Nephron progenitor cell (in vitro differentiated cells): ENCODE results near the gene CPED1.

Experiments
- DNase-seq: peaks from one replicate; pipeline ENCODE4 v3.0.0; 2021
- H3K27ac Mint-ChIP-seq: 2 replicates; pipeline ENCODE4 v1.8.0; 2021; ENCODE audit warnings: mild to moderate bottlenecking, moderate library complexity, mixed read lengths
- H3K27me3 Mint-ChIP-seq: 2 replicates; pipeline ENCODE4 v1.8.0; 2021; ENCODE audit warnings: mild to moderate bottlenecking, low read depth, mixed read lengths; ENCODE audit not compliant: poor library complexity
- H3K36me3 Mint-ChIP-seq: 2 replicates; pipeline ENCODE4 v1.8.0; 2021; ENCODE audit warnings: low read depth, mixed read lengths
- H3K4me1 Mint-ChIP-seq: 2 replicates; pipeline ENCODE4 v1.8.0; 2021; ENCODE audit warnings: mixed read lengths
- H3K4me3 Mint-ChIP-seq: 2 replicates; pipeline ENCODE4 v1.8.0; 2021; ENCODE audit warnings: mild to moderate bottlenecking, moderate library complexity, mixed read lengths
- H3K9me3 Mint-ChIP-seq: 2 replicates; pipeline ENCODE4 v1.8.0; 2021; ENCODE audit warnings: mild to moderate bottlenecking, moderate library complexity, mixed read lengths
- CTCF ChIP-seq: fragments of 200-600 bp; sonication (generic); IDR thresholded peaks from 2 replicates; pipeline ENCODE4 v1.5.0; 2021; ENCODE audit warnings: antibody characterized with exemption

CPED1 gene

GRCh38 chr7:121012919-121013318 is 24.4 kb downstream of the CPED1 start:
- Mint-ChIP-seq H3K4me1 (peaks cover 32% of the 10 kb centered on the region), H3K27me3 (peaks cover 3% of the 10 kb centered on the region), H3K27ac (no peak overlapping the region), H3K4me3 (no peak overlapping the region), H3K36me3 (peaks cover 9% of the 10 kb centered on the region), H3K9me3 (peaks cover 9% of the 10 kb centered on the region)
- TF ChIP-seq CTCF = no peak
- no peak for DNase-seq

- Mint-ChIP-seq H3K36me3 (peaks cover 9% of the 10 kb centered on the region), H3K27me3 (no peaks in the 10 kb centered on the region), H3K27ac (no peak overlapping the region), H3K4me3 (no peak overlapping the region), H3K4me1 (peaks cover 27% of the 10 kb centered on the region), H3K9me3 (peaks cover 9% of the 10 kb centered on the region)
- DNase-seq = no peak
- TF ChIP-seq CTCF = no peak
Observed at GRCh38 chr7:121015560-121015959, 27.0 kb downstream of the CPED1 start.

GRCh38 chr7:121016966-121017365 is 28.5 kb downstream of the CPED1 start:
- Mint-ChIP-seq H3K4me1 (peaks cover 33% of the 10 kb centered on the region), H3K9me3 (peaks cover 9% of the 10 kb centered on the region), H3K4me3 (no peak overlapping the region), H3K36me3 (peaks cover 9% of the 10 kb centered on the region), H3K27me3 (no peaks in the 10 kb centered on the region), H3K27ac (peak overlapping the region; percentile 80)
- TF ChIP-seq CTCF = no peak
- no peak for DNase-seq

GRCh38 chr7:121017586-121017985 is 29.1 kb downstream of the CPED1 start:
- Mint-ChIP-seq H3K9me3 (peaks cover 9% of the 10 kb centered on the region), H3K36me3 (peaks cover 9% of the 10 kb centered on the region), H3K27me3 (no peaks in the 10 kb centered on the region), H3K4me3 (no peak overlapping the region), H3K27ac (no peak overlapping the region), H3K4me1 (peaks cover 35% of the 10 kb centered on the region)
- no peak for TF ChIP-seq CTCF
- no peak for DNase-seq

GRCh38 chr7:121019018-121019417 is 30.5 kb downstream of the CPED1 start:
- H3K4me3 Mint-ChIP-seq = no peak overlapping the region
- peaks cover 6% of the 10 kb centered on the region for H3K36me3 Mint-ChIP-seq
- no peak for DNase-seq
- H3K27ac Mint-ChIP-seq = no peak overlapping the region
- peaks cover 5% of the 10 kb centered on the region for H3K9me3 Mint-ChIP-seq
- peaks cover 41% of the 10 kb centered on the region for H3K4me1 Mint-ChIP-seq
- TF ChIP-seq CTCF = no peak
- H3K27me3 Mint-ChIP-seq = no peaks in the 10 kb centered on the region

GRCh38 chr7:121020249-121020988 is 31.9 kb downstream of the CPED1 start:
- peaks cover 46% of the 10 kb centered on the region for H3K4me1 Mint-ChIP-seq

More at GRCh38 chr7:121020249-121020988, 31.9 kb downstream of the CPED1 start:
- no peak overlapping the region for H3K4me3 Mint-ChIP-seq
- H3K36me3 Mint-ChIP-seq = peaks cover under 1% of the 10 kb centered on the region
- no peaks in the 10 kb centered on the region for H3K27me3 Mint-ChIP-seq
- H3K9me3 Mint-ChIP-seq = peaks cover 1% of the 10 kb centered on the region
- DNase-seq = no peak
- no peak overlapping the region for H3K27ac Mint-ChIP-seq
- TF ChIP-seq CTCF = no peak
